Heart left ventricle (tissue), 13 donors: ENCODE data around the gene NEURL1.
"Not testable (repeated sequence)": the region's sequence is repeated elsewhere in the genome, so short reads cannot be mapped to it uniquely, and the experiment has no call there.

Experiments
- POLR2A ChIP-seq, 2 donors: fragments of 450-650 bp; IDR thresholded peaks; one replicate each; pipeline ENCODE4 v1.6.1; 2017; ENCODE audit warnings: antibody characterized with exemption in 2 of 2, mild to moderate bottlenecking in 2 of 2, moderate library complexity in 2 of 2
- TF ChIP-seq, protein P1 (sequence below), 12 donors: fragments of 200-600 bp; sonication (generic) in 4 of 12; IDR thresholded peaks; one replicate each; pipeline versions ENCODE4 v1.5.0 to v1.8.0; 2018 to 2022; ENCODE audit warnings: antibody characterized with exemption in 12 of 12, mild to moderate bottlenecking in 5 of 12
- donor health status: ischemic (EF 13 %, LVEDD 7.1; RV severe dilation, severe dysfunction).
- donor health status: DM: no; HTN: yes; CAD: no.
- donor health status: DM: no; HTN: no; CAD: no.
- donor health status: ischemic (EF 25% LVEDD 6.9; RV normal size, moderate dysfunction).
- donor health status: ischemic (EF 25% LVEDD 5.7; RV mildly dilated, moderate dysfunction).
- donor health status: ischemic (EF 35%, LVEDD 5.7; RV mildly dilated, moderate dysfunction).
- donor health status: nonischemic (EF 11% LVEDD 7.7; RV severe dilation, severe dysfunction).
- donor health status: DM: yes; HTN: yes; CAD: no.
- donor health status: PGD.
- donor health status: ischemic (EF 29% LVEDD 5.4; RV normal size, mild dysfunction).
- donor health status: nonischemic (EF 23%, LVEDD 6.1; RV moderate dilation, normal function).

DNA sequence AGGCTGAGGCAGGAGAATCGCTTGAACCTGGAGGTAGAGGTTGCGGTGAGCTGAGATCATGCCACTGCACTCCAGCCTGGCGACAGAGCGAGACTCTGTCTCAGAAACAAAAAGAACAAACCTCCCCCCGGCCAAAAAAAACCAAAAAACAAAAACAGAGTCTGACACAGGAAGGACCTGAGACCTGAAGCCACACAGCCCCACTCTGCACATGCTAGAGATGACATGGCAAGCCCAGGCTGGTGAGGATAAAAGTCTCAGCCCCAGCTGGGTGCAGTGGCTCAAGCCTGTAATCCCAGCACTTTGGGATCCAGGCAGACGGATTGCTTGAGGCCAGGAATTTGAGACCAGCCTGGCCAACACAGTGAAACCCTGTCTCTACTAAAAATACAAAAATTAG lies 139.4 kb downstream of the NEURL1 start:
- TF ChIP-seq, protein P1, sequence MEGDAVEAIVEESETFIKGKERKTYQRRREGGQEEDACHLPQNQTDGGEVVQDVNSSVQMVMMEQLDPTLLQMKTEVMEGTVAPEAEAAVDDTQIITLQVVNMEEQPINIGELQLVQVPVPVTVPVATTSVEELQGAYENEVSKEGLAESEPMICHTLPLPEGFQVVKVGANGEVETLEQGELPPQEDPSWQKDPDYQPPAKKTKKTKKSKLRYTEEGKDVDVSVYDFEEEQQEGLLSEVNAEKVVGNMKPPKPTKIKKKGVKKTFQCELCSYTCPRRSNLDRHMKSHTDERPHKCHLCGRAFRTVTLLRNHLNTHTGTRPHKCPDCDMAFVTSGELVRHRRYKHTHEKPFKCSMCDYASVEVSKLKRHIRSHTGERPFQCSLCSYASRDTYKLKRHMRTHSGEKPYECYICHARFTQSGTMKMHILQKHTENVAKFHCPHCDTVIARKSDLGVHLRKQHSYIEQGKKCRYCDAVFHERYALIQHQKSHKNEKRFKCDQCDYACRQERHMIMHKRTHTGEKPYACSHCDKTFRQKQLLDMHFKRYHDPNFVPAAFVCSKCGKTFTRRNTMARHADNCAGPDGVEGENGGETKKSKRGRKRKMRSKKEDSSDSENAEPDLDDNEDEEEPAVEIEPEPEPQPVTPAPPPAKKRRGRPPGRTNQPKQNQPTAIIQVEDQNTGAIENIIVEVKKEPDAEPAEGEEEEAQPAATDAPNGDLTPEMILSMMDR (IDR thresholded peaks at IDR 0.05) = not testable (repeated sequence)
- not testable (repeated sequence) for TF ChIP-seq POLR2A (IDR thresholded peaks at IDR 0.05)
